Measurements from ENCODE around the gene KRTAP10-2. TPM values are rescaled to one million over a fixed set of nuclear protein-coding genes. Genes with fewer than 3 reads are reported as not detected.

The KRTAP10-2 gene
- total RNA-seq, 2 experiments from 2014 or later: not detected

DNA sequence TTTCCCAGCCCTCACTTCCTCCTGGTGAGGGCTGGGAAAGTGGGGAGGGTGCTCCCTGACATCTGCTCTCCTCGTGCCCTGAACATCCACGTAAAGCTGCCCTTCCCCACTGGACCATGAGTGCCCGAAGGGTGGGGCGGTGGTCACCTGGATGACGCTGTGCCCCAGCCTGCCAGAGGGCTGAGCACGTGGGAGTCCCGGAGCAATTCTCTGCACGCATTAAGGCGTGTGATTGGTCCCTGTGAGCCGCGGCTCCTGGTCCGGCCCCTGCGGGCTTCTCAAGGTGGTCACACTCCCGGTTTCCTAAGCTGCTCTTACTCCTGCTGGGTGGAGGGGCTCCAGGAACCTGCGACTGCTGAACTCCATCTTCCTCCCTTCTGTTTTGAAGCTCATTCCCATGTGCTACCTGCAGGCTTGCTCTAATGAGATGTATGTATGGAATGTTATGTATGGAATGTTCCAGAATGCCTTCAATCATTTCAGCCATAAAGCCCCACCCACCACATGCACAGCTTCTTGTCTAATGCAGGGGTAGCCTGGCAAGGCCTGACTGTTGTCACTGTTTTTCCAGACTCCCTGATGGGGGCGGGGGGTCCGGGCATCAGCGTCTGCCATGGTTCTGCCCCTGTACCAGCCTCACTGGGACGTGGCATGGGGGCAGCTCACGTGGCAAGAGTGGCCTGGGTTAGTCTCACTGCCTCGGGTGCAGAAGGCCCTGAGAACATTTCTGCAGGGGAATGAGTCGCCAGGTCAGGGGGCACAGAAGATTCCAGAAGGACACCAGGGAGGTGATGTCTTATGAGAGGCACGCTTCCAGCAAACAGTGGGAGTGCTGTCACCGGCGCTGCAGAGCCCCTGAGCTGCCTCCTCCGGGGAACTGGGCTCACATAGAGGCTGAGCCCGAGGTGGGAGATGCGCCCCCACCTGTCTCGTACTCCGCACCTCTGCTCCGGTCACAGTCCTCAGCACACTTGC lies 30.7 kb downstream of the KRTAP10-2 start:
- no peaks in the 10 kb centered on the region for H3K4me1 Mint-ChIP-seq
- no peaks in the 10 kb centered on the region for H3K36me3 Mint-ChIP-seq (ENCODE audit: low read depth)
- POLR2A ChIA-PET: no interaction called here
- no peak overlapping the region for H3K4me3 Mint-ChIP-seq
- CTCF ChIA-PET: interaction anchor here (1.0 to 1.2 kb wide), 2 partner anchors 10 to 20 kb away, joined by 3 read pairs; no protein-coding TSS in a partner anchor
- peaks cover 2% of the 10 kb centered on the region for H3K9me3 Mint-ChIP-seq
- no peaks in the 10 kb centered on the region for H3K27me3 Mint-ChIP-seq
- DNase-seq: no peak
- H3K27ac Mint-ChIP-seq: no peak overlapping the region

- H3K27me3 Mint-ChIP-seq: no peaks in the 10 kb centered on the region
- CTCF ChIA-PET: interaction anchor here (1.0 to 1.2 kb wide), 3 partner anchors 9 to 21 kb away, joined by 3 to 4 read pairs (median 3); no protein-coding TSS in a partner anchor
- no peak for DNase-seq
- H3K9me3 Mint-ChIP-seq: no peaks in the 10 kb centered on the region
- H3K36me3 Mint-ChIP-seq (ENCODE audit: low read depth): no peaks in the 10 kb centered on the region
- no peak overlapping the region for H3K27ac Mint-ChIP-seq
- no peaks in the 10 kb centered on the region for H3K4me1 Mint-ChIP-seq
- no peak overlapping the region for H3K4me3 Mint-ChIP-seq
- POLR2A ChIA-PET: no interaction called here
These were observed 31.7 kb downstream of the KRTAP10-2 start for GRCh38 chr21:44519346-44520325.

DNA sequence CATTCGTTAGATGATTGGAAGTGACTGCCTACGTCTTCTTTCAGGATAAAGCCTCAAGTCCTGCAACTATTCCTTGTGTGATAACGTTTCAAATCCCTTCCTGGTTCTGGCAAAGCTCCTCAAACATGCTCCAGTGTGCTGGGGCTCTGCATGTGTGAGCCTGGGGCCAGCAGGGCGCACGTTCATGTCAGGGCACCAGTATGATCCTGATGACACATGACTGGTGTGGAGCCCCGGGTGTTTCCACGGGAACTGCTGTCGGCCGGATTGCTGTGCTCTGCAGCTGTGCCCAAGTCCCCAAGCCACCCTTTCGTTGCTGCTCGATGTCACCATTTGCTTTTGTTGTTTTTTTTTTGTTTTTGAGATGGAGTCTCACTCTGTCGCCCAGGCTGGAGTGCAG lies 32.6 kb downstream of the KRTAP10-2 start:
- no peaks in the 10 kb centered on the region for H3K27me3 Mint-ChIP-seq
- ChIA-PET POLR2A (no interaction called here), CTCF (interaction anchor here (0.7 to 1.1 kb wide), 2 partner anchors 8 to 275 kb away, joined by 3 to 4 read pairs; no protein-coding TSS in a partner anchor)
- H3K4me3 Mint-ChIP-seq: no peak overlapping the region
- H3K36me3 Mint-ChIP-seq (ENCODE audit: low read depth): no peaks in the 10 kb centered on the region
- no peak overlapping the region for H3K27ac Mint-ChIP-seq
- H3K9me3 Mint-ChIP-seq: no peaks in the 10 kb centered on the region
- DNase-seq: no peak
- no peaks in the 10 kb centered on the region for H3K4me1 Mint-ChIP-seq

GRCh38 chr21:44517175-44517899 lies 34.0 kb downstream of the KRTAP10-2 start:
- H3K27me3 Mint-ChIP-seq: no peaks in the 10 kb centered on the region
- no peak overlapping the region for H3K4me3 Mint-ChIP-seq
- DNase-seq: no peak
- no peaks in the 10 kb centered on the region for H3K9me3 Mint-ChIP-seq
- no peaks in the 10 kb centered on the region for H3K4me1 Mint-ChIP-seq
- no peaks in the 10 kb centered on the region for H3K36me3 Mint-ChIP-seq (ENCODE audit: low read depth)
- H3K27ac Mint-ChIP-seq: no peak overlapping the region
- POLR2A ChIA-PET: no interaction called here
- CTCF ChIA-PET: interaction anchor here (1.1 kb wide), 1 partner anchor 15 kb away, joined by 3 read pairs; no protein-coding TSS in a partner anchor

GRCh38 chr21:44516828-44517174 lies 34.5 kb downstream of the KRTAP10-2 start:
- no peaks in the 10 kb centered on the region for H3K4me1 Mint-ChIP-seq
- ChIA-PET POLR2A (no interaction called here), CTCF (no interaction called here)
- no peaks in the 10 kb centered on the region for H3K27me3 Mint-ChIP-seq
- no peak overlapping the region for H3K27ac Mint-ChIP-seq
- no peak for DNase-seq
- H3K4me3 Mint-ChIP-seq: no peak overlapping the region
- no peaks in the 10 kb centered on the region for H3K9me3 Mint-ChIP-seq
- no peaks in the 10 kb centered on the region for H3K36me3 Mint-ChIP-seq (ENCODE audit: low read depth)

GRCh38 chr21:44516342-44516741 lies 35.0 kb downstream of the KRTAP10-2 start:
- ChIA-PET CTCF (interaction anchor here (0.7 kb wide), 2 partner anchors 15 to 23 kb away, joined by 3 read pairs; no protein-coding TSS in a partner anchor), POLR2A (no interaction called here)
- no peak overlapping the region for H3K27ac Mint-ChIP-seq
- H3K36me3 Mint-ChIP-seq (ENCODE audit: low read depth): no peaks in the 10 kb centered on the region
- no peaks in the 10 kb centered on the region for H3K4me1 Mint-ChIP-seq
- no peak for DNase-seq
- H3K27me3 Mint-ChIP-seq: no peaks in the 10 kb centered on the region
- H3K4me3 Mint-ChIP-seq: no peak overlapping the region
- H3K9me3 Mint-ChIP-seq: no peaks in the 10 kb centered on the region

DNA sequence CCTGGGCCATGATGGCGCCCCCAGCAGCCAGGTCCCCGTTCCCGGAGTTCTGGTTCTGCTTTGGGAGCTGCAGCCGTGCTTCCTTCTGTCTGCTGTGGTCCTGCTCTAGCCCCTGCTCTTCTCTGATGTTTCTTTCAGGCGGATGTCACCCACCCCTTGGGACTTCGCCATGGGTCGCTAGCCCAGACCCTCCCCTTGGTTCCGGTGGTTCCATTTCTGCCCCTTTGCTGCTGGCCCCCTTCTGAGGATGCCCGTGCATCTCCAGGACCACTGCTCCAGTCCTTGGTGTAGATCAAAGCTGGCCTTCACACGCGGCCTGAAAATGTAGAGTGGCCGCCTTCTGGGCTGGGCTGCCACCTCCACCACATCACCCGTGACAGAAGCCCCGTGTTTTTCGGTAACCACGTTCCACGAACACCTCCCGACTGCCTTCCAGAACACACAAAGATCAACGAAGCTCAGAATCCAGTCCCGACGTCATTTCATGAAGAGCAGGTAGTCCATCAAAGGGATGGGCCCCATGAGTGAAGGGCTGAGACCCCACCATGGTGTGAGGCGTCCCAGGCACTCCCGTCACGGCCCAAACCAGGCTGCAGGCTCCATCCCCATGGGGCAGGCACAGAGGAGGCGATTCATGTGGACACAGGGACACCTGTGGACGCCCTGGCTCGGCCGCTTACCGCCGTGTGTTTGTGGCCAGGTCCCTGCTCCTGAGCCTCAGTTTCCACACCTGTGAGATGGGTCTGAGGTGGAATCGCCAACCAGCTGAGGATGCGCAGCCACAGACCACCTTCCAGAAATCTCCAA lies 35.7 kb downstream of the KRTAP10-2 start:
- Mint-ChIP-seq H3K9me3 (no peaks in the 10 kb centered on the region), H3K27ac (no peak overlapping the region), H3K4me3 (no peak overlapping the region), H3K27me3 (no peaks in the 10 kb centered on the region), H3K4me1 (no peaks in the 10 kb centered on the region), H3K36me3 (ENCODE audit: low read depth) (no peaks in the 10 kb centered on the region)
- POLR2A ChIA-PET: no interaction called here
- CTCF ChIA-PET: interaction anchor here (0.7 kb wide), 3 partner anchors 12 to 22 kb away, joined by 3 to 4 read pairs (median 3); no protein-coding TSS in a partner anchor
- DNase-seq: no peak

GRCh38 chr21:44514746-44515358 lies 36.5 kb downstream of the KRTAP10-2 start:
- H3K27ac Mint-ChIP-seq: no peak overlapping the region
- no peak overlapping the region for H3K4me3 Mint-ChIP-seq
- no peak for DNase-seq
- ChIA-PET POLR2A (no interaction called here), CTCF (interaction anchor here (1.0 kb wide), 1 partner anchor 279 kb away, joined by 5 read pairs; no protein-coding TSS in a partner anchor)
- no peaks in the 10 kb centered on the region for H3K9me3 Mint-ChIP-seq
- H3K36me3 Mint-ChIP-seq (ENCODE audit: low read depth): no peaks in the 10 kb centered on the region
- H3K4me1 Mint-ChIP-seq: no peaks in the 10 kb centered on the region
- no peaks in the 10 kb centered on the region for H3K27me3 Mint-ChIP-seq

DNA sequence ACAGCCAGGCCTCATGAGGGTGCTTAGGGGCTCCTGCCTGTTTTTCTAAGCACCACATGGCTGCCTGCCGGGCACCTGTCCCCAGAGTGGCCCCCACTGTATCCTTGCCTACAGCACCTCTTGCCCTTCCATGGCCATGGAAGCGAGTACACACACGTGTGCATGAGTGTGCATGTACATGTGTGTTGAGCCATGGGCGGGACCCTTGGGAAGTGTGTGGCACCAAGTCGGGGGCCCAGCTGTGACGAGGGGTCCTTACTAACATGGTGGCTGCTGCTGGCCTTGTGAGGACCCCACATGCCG lies 37.1 kb downstream of the KRTAP10-2 start:
- no peak for DNase-seq
- H3K9me3 Mint-ChIP-seq: no peaks in the 10 kb centered on the region
- POLR2A ChIA-PET: no interaction called here
- H3K27ac Mint-ChIP-seq: no peak overlapping the region
- CTCF ChIA-PET: interaction anchor here (1.0 kb wide), 1 partner anchor 279 kb away, joined by 5 read pairs; no protein-coding TSS in a partner anchor
- no peak overlapping the region for H3K4me3 Mint-ChIP-seq
- no peaks in the 10 kb centered on the region for H3K27me3 Mint-ChIP-seq
- H3K36me3 Mint-ChIP-seq (ENCODE audit: low read depth): no peaks in the 10 kb centered on the region
- no peaks in the 10 kb centered on the region for H3K4me1 Mint-ChIP-seq

DNA sequence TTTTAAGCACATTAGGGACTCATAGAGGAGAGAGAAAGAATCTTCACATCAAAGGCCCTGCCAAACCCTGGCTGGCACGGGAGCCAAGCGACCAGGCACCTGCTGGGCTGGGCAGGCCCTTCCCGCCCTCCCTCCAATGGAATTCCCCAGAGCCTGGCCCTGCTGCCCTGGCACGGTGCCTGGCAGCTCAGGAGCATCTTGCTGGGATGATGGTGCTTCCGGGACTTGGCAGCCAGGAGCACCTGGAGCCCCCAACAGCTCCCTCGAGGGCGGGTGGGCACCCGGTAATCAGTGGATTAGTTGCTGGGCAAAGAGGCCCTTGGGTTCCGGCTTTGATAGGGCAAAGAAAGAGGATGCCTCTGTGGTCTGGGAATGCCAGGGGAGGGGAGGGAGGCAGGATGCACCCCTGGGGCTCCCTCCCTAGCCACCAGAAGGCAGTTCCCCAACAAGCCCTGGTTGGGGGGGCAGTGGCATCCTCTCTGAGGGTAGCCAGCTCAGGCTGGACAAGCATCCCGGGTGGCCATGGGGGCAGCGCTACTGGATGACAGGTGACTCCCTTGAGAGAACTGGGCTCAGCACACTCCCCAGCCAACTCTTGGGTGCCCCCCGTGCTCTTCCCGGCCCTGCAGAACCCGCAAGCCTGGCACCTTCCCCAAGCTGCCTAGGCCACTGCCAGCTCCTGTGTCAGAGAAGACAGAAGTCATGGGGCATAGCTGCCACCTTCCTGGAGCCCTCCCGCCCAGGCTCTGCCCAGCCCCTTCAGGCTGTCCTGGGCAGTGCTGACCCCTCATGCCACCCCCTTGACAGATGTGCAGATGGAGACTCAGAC lies 37.7 kb downstream of the KRTAP10-2 start:
- Mint-ChIP-seq H3K9me3 (no peaks in the 10 kb centered on the region), H3K27me3 (no peaks in the 10 kb centered on the region), H3K4me1 (no peaks in the 10 kb centered on the region), H3K36me3 (ENCODE audit: low read depth) (no peaks in the 10 kb centered on the region), H3K4me3 (no peak overlapping the region), H3K27ac (no peak overlapping the region)
- POLR2A ChIA-PET: no interaction called here
- CTCF ChIA-PET: interaction anchor here (1.0 kb wide), 1 partner anchor 280 kb away, joined by 5 read pairs; no protein-coding TSS in a partner anchor
- DNase-seq: no peak

All from activated CD4-positive, alpha-beta T cell treated with anti-CD3 and anti-CD28 coated beads, Interleukin-2, amount 10 ng/mL, durations not matched to agents 7 days and 5 days (primary cell).